Measurements from ENCODE around the gene MTR. TPM values are rescaled to one million over a fixed set of nuclear protein-coding genes. Genes with fewer than 3 reads are reported as not detected.
A peak's percentile ranks its signal among the peaks of the same experiment; 100 is the strongest.

Gene MTR
- total RNA-seq, 6 donors from 2014 or later, result 21.0 to 44.0 (median 29.3) TPM

DNA sequence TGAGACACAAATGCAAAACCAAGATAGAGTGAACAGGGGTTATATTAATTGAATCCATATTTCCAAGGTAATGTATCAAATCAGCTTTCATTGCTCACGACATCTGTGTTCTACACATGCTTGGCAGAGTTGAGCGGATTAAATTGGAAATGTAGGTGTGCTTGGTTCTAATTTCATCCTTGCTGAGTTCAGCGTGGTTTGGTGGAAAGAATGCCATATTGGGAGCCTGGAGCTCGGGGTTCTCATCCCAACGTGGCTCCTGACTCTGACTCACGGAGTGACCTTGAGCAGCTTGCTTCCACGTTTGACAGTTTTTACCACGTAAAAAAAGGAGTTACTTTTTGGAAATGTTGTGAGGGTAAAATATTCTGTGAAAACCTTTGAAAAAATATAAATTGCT, 92.0 kb downstream of the MTR start:
- DNase-seq (no peak), ATAC-seq (ENCODE audit: low FRiP score in 2 of 2) (no peak)
- no peaks in the 10 kb centered on the region for H3K4me1 ChIP-seq
- TF ChIP-seq POLR2AphosphoS5 (IDR thresholded peaks at IDR 0.05) (no peak), POLR2A (IDR thresholded peaks at IDR 0.05) (no peak), EP300 (IDR thresholded peaks at IDR 0.05) (no peak)
- TF ChIP-seq, protein P1, sequence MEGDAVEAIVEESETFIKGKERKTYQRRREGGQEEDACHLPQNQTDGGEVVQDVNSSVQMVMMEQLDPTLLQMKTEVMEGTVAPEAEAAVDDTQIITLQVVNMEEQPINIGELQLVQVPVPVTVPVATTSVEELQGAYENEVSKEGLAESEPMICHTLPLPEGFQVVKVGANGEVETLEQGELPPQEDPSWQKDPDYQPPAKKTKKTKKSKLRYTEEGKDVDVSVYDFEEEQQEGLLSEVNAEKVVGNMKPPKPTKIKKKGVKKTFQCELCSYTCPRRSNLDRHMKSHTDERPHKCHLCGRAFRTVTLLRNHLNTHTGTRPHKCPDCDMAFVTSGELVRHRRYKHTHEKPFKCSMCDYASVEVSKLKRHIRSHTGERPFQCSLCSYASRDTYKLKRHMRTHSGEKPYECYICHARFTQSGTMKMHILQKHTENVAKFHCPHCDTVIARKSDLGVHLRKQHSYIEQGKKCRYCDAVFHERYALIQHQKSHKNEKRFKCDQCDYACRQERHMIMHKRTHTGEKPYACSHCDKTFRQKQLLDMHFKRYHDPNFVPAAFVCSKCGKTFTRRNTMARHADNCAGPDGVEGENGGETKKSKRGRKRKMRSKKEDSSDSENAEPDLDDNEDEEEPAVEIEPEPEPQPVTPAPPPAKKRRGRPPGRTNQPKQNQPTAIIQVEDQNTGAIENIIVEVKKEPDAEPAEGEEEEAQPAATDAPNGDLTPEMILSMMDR (IDR thresholded peaks at IDR 0.05), result no peak
- H3K36me3 ChIP-seq, result peaks cover 13 to 61% (median 53%) of the 10 kb centered on the region in 4 donors
- 94 to 97% methylated on average over 8 of the region's 8 CpGs for WGBS, 2 donors
- no peaks in the 10 kb centered on the region for H3K9me3 ChIP-seq
- H3K4me3 ChIP-seq, result no peak overlapping the region
- no peaks in the 10 kb centered on the region for H3K27me3 ChIP-seq
- H3K27ac ChIP-seq, result no peak overlapping the region

DNA sequence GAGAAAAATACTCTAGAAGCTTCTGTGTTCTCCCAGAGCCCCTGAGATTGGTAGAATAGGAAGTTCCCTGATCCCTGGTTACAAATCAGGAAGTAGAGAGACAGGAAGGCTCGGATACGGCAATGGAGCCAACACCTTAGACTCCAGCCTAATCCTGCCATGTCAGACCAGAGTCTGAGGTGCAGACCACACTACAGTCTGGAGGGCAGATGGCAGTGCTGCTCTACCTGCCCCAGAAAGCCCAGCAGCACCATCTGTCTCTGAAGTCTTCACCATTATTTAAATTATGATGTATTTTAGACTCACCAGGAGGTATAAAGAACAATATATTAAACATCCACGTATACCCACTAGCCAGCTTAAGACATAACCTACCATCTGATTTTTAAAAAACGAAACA, 93.0 kb downstream of the MTR start:
- Histone ChIP-seq H3K27ac (no peak overlapping the region), H3K9me3 (no peaks in the 10 kb centered on the region), H3K4me1 (no peaks in the 10 kb centered on the region), H3K27me3 (no peaks in the 10 kb centered on the region), H3K36me3 (peaks cover 17 to 71% (median 63%) of the 10 kb centered on the region in 4 donors), H3K4me3 (no peak overlapping the region)
- DNase-seq (no peak), ATAC-seq (ENCODE audit: low FRiP score in 2 of 2) (no peak)
- TF ChIP-seq, protein P1 (IDR thresholded peaks at IDR 0.05), result no peak
- no peak for TF ChIP-seq EP300 (IDR thresholded peaks at IDR 0.05)
- TF ChIP-seq POLR2A (IDR thresholded peaks at IDR 0.05), result no peak
- TF ChIP-seq POLR2AphosphoS5 (IDR thresholded peaks at IDR 0.05), result no peak
- WGBS, 2 donors, result 89 to 95% methylated on average over 4 of the region's 4 CpGs

DNA sequence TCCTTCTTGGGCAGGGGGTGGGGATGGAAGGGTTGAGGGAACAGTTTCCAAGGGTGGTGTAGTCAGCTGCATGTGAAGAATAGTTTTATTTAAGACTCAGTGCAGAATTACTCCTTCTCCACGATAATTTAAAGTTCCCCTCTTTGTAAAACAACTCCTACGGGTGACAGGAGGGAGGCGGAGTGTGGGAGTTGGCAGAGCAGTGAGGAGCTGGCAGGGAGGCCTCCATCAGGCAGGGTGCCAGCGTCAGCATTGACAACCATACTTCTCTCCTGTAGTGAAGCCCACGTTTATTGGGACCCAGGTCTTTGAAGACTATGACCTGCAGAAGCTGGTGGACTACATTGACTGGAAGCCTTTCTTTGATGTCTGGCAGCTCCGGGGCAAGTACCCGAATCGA, 93.8 kb downstream of the MTR start:
- DNase-seq, result no peak
- WGBS, 2 donors, result 80 to 82% methylated on average over 8 of the region's 8 CpGs
- H3K4me1 ChIP-seq, result no peaks in the 10 kb centered on the region
- H3K9me3 ChIP-seq, result no peaks in the 10 kb centered on the region
- TF ChIP-seq EP300 (IDR thresholded peaks at IDR 0.05), result no peak
- no peak for TF ChIP-seq POLR2A (IDR thresholded peaks at IDR 0.05)
- TF ChIP-seq, protein P1 (IDR thresholded peaks at IDR 0.05), result no peak
- no peak for TF ChIP-seq POLR2AphosphoS5 (IDR thresholded peaks at IDR 0.05)
- H3K4me3 ChIP-seq, result no peak overlapping the region
- H3K36me3 ChIP-seq, result peaks cover 17 to 79% (median 66%) of the 10 kb centered on the region in 4 donors
- no peak overlapping the region for H3K27ac ChIP-seq
- ATAC-seq (ENCODE audit: low FRiP score in 2 of 2), result no peak
- H3K27me3 ChIP-seq, result no peaks in the 10 kb centered on the region

DNA sequence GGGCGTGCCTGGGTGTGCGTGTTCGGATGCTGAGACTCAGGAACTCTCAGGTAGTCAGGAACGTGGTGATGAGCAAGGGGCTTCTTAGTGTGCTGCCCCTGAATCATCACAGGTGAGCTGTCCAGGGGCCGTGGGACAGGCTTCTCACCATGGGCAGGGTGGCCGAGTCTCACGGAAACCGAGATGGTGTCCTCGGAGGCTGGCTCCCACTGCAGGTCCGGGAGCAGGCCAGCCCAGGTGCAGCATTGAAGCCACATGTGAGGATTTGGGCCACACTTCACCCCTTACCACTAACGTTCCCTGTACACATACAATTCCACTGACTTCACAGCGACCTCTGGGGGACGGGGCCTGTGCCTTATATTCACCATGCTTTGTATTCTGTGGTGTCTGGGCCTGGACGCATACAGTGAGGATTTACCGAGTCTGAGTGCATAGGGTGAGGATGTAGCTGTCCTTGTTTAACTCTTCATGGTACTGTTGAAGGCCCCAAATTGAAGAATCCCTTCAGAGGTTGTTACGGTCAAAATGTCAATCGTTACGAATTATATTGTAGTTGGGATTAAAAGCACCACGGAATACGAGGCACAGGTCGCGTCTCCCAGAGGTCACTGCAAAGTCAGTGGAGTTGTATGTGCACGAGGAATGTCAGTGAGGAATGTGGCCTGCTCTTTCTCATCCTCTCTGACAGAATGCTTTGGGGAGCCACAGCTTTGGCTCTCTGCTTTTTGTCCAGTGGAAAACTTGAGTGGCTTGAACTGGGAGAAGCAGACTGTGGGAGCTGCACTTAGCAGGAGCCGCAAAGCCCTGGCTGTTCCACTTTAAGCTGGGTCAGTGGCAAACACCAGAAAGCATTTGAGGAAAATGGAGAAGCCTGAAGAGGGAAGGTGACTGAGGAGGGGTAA, 95.3 kb downstream of the MTR start:
- Histone ChIP-seq H3K27me3 (no peaks in the 10 kb centered on the region), H3K9me3 (no peaks in the 10 kb centered on the region), H3K36me3 (peaks cover 23 to 87% (median 67%) of the 10 kb centered on the region in 4 donors), H3K27ac (no peak overlapping the region), H3K4me1 (no peaks in the 10 kb centered on the region), H3K4me3 (no peak overlapping the region)
- DNase-seq (peak in 1 of 2 donors; percentile 42), ATAC-seq (ENCODE audit: low FRiP score in 2 of 2) (no peak)
- 88% methylated on average over 17 to 23 of the region's 24 CpGs for WGBS, 2 donors
- TF ChIP-seq, protein P1 (IDR thresholded peaks at IDR 0.05), result no peak
- TF ChIP-seq POLR2A (IDR thresholded peaks at IDR 0.05), result no peak
- no peak for TF ChIP-seq POLR2AphosphoS5 (IDR thresholded peaks at IDR 0.05)
- TF ChIP-seq EP300 (IDR thresholded peaks at IDR 0.05), result no peak
